HTR-8/SVneo (cell line): ENCODE data around the gene OR1A1.
A peak's percentile ranks its signal among the peaks of the same experiment; 100 is the strongest.
"Not testable (repeated sequence)": the region's sequence is repeated elsewhere in the genome, so short reads cannot be mapped to it uniquely, and the experiment has no call there.

ENCODE experiments used
- DNase-seq: peaks from one replicate; pipeline ENCODE4 v3.0.0; 2011; ENCODE audit warnings: low spot score, mixed read lengths; ENCODE audit not compliant: insufficient read length
- FAIRE-seq: peaks from 2 replicates; lab custom pipeline; 2011; peaks lifted over from hg19 to GRCh38; lab: Jason Lieb, UNC

Gene OR1A1, protein sequence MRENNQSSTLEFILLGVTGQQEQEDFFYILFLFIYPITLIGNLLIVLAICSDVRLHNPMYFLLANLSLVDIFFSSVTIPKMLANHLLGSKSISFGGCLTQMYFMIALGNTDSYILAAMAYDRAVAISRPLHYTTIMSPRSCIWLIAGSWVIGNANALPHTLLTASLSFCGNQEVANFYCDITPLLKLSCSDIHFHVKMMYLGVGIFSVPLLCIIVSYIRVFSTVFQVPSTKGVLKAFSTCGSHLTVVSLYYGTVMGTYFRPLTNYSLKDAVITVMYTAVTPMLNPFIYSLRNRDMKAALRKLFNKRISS

DNA sequence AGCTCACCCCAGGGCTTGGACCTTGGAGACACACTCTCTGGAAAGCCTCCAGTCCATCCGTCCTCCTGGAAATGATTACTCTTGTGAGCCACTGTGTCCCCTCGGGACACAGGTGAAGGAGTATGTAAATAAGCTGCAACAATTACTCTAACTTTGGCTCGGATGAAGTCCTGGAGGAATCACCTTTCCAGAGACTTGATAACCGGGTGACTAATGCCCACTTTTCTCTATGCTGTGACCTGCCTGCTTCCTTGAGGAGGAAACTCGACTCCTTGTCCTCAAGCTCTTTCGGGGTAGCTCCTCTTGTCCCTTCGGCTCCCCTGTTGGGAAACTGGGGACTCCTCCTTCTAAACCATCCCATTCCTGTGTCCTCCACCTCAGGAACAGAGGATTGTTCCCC, at the start of gene OR1A1:
Gene OR1A1 (plus strand): TSS at position 301 of the 400 bp plus-strand sequence. CDS start 7,954 bp downstream, outside the sequence.
- FAIRE-seq (no peak), DNase-seq (no peak)

DNA sequence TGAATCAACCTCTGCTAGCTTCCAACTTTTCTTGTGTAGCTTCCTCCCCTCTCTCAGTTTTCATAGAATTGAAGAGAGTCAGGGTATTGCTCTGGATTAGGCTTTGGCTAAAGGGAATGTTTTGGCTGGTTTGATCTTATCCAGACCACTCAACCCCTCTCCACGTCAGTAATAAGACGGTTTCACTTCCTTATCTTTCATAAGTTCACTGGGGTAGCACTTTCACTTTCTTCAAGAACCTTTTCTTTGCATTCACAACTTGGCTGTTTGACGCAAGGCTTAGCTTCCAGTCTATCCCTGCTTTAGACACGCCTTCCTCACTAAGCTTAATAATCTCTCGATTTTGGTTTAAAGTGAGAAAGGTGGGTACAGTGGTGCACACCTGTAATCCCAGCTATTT, 39.9 kb upstream of the OR1A1 start:
- no peak for DNase-seq
- FAIRE-seq, result no peak

DNA sequence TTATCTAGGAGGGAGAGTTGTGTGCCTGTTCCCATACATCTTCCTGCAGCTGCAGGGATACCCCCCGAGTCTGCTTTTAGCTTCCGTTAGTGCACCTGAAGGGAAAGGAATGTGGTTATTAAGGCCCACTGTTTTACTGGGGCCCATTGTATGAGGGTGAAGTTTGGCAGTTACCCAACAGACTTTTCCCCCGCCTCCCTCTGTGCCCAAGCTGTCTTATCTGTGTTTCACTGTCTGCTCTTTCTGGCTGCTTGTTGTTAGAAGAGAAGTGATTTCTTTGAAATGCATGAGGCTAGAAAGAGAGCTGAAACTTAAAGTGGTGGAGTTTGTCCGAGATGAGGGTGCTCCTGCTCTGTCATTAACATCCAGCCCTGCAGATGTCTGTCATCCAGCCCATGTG, 17.5 kb upstream of the OR1A1 start:
- FAIRE-seq, result no peak

DNA sequence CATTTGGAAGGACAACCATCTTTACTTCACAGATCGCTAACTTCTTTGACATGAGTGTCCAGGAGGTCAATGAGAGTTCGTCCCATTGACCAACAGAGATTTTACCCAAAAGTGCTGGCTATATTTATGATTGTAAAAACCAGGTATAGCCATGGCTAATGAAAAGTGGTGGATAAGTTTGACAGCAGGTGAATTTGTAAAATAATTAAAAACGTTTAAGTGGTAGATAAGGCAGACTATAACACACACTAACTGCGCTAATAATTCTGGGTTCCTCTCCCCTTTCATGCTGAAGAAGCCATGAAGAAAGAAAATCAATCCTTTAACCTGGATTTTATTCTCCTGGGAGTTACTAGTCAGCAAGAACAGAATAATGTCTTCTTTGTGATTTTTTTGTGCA, 10.2 kb upstream of the OR1A1 start, which contains the start of gene OR1A2:
Gene OR1A2 (plus strand): TSS at position 301 of the 400 bp plus-strand sequence. CDS start 0 bp downstream, at position 301.
- DNase-seq (no peak), FAIRE-seq (no peak)

More for the DNA sequence above, 17.5 kb upstream of the OR1A1 start:
- no peak for DNase-seq

DNA sequence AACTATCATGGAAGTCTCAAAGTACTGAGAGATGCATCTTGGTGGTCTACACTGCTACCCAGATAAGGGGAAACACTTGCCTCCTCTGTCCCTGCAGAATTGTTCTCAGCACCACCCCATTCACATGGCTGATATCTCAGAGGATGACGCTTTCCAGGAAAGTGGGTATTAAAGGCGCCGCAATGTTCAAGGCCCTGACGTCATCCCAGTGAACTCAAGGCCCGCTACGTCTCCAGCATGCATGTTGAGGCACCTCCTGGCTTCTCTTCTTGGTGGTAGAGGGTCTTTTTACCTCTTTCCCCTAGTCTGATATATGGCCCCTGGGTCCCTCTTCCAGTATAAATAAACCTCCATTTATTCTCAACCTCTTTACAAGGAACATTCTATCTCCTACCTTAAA, 1.0 kb downstream of the OR1A1 start:
- FAIRE-seq, result no peak
- no peak for DNase-seq

DNA sequence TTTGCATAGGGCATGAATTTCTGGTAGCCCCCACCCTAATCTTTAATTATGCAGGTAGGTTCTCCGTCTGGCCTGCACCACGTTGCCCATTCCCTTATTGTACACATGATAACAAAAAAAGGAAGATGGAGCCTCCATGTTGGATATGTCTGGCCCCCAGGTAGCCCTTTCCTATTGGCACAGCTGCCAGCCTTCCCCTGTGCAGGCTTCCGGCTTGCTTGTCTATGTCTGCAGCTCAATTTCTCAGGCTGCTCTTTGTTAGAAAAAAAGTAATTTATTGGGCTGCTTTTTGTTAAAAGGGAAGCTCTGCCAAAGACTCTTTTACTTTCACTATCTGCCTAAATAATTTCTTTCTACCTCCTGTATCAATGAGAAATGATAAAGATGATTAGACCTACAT, 5.5 kb downstream of the OR1A1 start:
- FAIRE-seq (no peak), DNase-seq (no peak)

DNA sequence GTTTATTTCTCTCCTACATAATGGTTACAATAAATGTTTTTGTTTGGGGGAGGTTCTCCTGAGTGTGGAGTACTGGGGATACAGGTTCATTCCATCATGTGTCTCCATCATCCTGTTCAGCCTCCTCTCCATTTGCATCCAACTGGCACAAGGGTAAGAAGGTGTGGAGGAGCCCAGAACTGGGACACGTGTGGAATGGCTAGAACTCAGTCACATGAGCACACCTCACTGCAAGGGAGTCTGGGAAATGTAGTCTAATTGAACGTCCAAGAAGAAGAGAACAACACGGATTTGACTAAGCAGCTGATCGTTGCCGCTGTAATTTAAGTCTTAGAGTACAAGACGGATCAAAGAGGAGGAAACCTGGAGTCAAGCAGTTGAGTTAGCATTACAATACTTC, 6.1 kb downstream of the OR1A1 start:
- FAIRE-seq, result no peak
- DNase-seq, result no peak

DNA sequence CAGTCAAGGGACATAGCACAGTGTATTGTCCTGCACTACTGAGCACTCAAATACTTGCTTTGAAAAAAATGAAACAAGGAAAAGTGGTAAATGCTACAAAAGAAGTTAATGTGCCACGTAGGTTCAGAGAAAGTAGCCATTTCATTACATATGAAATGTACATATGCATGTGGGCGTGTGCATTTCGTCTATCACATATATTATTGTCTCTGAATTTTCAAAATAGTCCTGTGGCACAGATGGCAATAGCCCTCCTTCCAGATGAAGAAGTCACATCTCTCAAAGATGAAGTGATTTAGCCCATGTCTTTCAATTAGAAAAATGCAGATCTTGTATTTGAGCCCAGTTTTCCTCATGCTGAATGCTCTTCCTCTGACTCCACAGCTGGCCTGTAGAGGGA, 12.5 kb downstream of the OR1A1 start:
- DNase-seq, result not testable (repeated sequence)

DNA sequence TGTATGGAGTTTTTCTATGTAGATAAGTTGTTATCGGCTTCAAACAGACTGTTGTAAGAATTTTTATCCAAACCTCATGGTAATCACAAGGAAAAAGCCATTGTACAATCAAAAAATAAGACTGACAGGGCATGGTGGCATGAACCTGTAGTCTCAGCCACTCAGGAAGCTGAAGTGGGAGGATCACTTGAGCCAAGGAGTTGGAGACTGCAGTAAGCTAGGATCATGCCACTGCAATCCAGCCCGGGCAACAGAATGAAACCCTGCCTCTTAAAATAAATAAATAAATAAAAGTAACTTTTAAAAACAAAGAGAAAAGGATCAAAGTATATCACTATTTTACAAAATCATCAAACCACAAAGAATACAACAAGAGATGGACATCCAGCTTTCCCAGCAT, 14.4 kb downstream of the OR1A1 start:
- no peak for DNase-seq

More for the DNA sequence above, 12.5 kb downstream of the OR1A1 start:
- FAIRE-seq, result not testable (repeated sequence)

DNA sequence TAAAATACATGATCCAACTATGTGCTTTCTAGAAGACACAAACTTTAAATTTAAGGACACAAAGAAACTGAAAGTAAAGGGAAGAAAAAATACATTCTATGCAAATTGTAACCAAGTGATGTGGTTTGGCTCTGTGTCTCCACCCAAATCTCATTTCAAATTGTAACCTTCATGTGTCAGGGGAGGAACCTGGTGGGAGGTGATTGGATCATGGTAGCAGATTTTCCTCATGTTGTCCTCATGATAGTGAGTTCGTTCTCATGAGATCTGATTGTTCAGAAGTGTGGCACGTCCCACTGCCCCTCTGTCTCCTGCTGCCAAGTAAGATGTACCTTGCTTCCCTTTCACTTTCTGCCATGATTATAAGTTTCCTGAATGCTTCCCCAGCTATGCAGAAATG, 15.0 kb downstream of the OR1A1 start:
- FAIRE-seq, result no peak

More for the DNA sequence above, 14.4 kb downstream of the OR1A1 start:
- FAIRE-seq, result no peak

DNA sequence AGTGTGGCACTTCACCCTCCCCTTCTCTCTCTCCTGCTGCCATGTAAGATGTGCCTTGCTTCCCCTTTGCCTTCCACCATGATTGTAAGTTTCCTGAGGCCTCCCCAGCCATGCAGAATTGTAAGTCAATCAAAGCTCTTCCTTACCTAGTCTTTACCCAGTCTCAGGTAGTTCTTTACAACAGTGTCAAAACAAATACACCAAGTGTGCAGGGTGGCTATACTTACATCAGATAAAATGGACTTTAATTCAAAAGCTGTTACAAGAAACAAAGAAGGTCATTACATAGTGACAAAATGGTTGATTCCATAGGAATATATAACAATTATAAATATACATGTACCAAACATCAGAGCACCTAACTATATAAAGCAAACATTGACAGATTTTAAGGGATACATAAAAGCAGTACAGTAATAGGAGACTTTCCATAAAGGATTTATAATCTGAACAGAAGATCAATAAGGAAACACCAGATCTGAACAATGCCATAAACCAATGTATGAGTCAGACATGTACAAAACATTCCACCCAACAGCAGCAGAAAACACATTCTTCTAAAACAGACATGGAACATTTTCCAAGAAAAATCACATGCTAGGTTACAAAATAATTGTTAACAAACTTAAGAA, 17.4 kb downstream of the OR1A1 start:
- peak; percentile 78 for FAIRE-seq

More for the DNA sequence above, 15.0 kb downstream of the OR1A1 start:
- DNase-seq, result no peak

DNA sequence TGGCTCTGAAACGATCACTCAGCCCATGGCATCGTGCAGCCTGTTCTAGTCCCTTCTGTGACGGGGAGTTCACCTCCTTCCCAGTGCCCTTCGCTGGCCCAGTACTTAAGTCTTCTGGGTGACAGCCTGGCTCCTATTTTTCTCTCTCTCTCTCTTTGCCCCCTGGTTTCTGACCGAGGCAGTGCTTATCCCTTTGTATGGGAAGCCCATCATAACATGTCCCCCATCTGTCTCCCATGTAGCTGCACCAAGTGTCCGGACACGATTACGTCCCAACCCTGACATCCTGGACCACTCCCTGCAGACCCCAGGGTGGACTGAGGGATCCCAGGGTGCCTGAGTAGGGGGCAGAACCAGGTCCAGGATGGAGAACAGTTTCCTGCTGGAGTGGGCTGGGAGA, 24.8 kb downstream of the OR1A1 start:
- not testable (repeated sequence) for FAIRE-seq, DNase-seq

More for the DNA sequence above, 17.4 kb downstream of the OR1A1 start:
- DNase-seq, result not testable (repeated sequence)

DNA sequence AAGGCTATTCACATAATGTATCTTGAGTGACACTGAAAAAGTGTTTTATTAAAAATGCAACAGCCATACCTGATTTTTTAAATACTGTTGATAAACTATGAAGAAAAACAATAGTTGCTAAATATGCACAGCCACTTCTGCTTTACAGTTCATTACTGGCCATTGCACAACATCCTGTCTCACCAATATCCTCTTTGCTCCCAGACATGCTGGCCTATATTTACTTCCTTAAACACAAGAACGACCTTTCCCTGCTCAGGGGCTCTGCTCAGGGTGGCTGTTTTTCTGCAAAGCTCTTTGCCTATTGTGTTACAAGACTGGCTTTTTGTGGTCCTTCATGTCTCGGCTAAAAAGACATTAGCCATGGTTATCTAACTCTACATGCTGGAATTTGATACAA, 31.2 kb downstream of the OR1A1 start:
- not testable (repeated sequence) for DNase-seq, FAIRE-seq

DNA sequence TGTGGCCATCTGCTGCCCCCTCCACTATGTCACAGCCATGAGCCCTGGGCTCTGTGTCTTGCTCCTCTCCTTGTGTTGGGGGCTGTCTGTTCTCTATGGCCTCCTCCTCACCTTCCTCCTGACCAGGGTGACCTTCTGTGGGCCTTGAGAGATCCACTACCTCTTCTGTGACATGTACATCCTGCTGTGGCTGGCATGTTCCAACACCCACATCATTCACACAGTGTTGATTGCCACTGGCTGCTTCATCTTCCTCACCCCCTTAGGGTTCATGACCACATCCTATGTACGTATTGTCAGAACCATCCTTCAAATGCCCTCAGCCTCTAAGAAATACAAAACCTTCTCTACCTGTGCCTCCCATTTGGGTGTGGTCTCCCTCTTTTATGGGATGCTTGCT, 33.6 kb downstream of the OR1A1 start:
- not testable (repeated sequence) for FAIRE-seq, DNase-seq

DNA sequence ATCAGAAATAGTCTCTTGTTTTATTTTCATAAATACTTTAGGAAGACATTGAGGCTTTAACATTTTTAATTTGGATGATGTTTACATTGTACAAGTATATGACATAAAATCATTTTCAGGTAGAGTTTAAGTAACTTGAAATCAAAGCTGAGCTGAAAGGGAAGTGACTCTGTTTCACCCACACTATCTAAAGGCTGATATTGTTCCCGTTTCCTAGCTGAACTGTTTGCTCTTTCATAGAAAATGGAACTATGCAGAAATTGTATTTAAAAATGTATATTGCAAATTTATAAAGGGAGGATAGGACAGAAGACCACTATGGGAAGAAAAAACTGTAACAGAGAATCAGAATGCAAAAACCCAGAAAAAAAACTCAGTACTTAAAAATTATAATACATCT, 37.4 kb downstream of the OR1A1 start:
- not testable (repeated sequence) for DNase-seq, FAIRE-seq

DNA sequence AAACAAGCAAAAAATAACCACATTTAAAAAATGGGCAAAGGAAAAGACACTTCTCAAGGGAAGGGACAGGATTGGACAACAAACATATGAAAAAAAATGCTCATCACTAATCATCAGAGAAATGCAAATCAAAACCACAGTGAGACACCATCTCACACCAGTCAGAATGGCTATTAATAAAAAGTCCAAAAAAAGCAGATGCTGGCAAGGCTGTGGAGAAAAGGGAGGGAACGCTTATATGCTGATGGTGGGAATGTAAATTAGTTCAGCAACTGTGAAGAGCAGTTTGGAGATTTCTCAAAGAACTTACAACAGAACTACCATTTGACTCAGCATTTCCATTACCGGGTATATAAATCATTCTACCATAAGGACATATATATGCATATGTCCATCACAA, 41.5 kb downstream of the OR1A1 start:
- not testable (repeated sequence) for FAIRE-seq, DNase-seq

DNA sequence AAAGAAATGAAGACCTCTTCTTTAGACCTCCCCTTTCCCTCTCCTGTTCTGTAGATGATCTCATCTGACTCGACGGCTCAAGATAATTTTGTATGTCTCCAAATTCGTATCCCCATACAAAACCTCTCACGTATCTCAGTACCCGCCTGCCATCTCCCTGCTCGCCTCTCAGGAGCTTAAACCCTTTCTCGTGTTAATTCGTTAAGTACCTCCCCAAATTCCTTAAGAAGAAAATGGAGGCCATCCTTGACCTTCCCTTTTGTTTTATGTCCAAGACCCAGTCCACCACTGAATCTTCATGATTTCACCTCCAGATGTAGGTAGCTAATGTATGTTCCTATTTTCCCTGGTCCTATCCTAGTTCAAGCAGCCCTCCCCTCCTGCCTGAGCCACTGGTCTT, 49.1 kb downstream of the OR1A1 start:
- no peak for DNase-seq
- no peak for FAIRE-seq

DNA sequence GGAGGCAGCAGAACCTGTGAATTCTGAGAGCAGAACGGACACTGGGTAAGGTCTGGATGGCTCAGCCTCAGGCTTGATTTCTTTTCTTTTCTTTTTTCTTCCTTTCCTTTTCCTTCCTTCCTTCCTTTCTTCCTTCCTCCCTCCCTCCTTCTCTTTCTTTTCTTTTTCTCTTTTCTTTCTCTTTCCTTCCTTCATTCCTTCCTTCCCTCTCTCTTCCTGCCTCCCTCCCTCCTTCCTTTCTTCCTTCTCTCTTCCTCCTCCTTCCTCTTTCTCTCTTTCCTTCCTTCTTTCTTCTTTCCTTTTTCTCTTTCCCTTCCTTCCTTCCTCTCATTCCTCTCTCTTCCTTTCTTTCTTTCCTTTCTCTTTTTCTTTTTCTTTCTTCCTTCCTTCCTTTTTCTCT, 52.7 kb downstream of the OR1A1 start:
- no peak for DNase-seq
- FAIRE-seq, result no peak

DNA sequence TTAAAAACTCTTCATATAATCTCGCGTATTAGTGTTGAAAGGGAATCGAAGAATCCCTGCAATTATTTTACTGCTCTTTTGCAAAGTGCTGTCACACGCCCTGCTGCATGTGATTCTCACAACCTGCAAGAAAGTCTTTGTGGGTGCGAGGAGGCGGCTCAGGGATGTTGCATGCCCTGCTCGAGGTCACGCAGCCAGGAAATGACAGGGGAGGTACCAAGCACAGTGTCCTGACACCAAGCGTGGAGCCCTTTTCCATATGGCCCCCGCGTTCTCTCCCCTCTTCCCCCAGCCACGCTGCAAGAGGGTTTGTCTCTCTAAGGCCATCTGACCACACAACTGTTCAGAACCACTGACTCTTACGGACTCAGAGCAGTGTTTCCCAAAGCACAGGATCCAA, 53.1 kb downstream of the OR1A1 start:
- FAIRE-seq, result no peak
- DNase-seq, result no peak
